Peyer's patch (tissue), 4 donors: ENCODE results near the gene GHRHR.

Source experiments
- POLR2A ChIP-seq, 2 donors: fragments of 450-650 bp; IDR thresholded peaks; one replicate each; pipeline ENCODE4 v1.5.1; 2017; ENCODE audit warnings: antibody characterized with exemption in 2 of 2, mild to moderate bottlenecking in 2 of 2, moderate library complexity in 2 of 2
- TF ChIP-seq, protein P1 (sequence below), 6 experiments: fragments of 450-650 bp in 4 of 6; fragments of 200-600 bp in 2 of 6; sonication (generic) in 1 of 6; IDR thresholded peaks; one replicate each; pipeline ENCODE4 v1.5.1; 2017 to 2019; ENCODE audit warnings: antibody characterized with exemption in 6 of 6, mild to moderate bottlenecking in 3 of 6, moderate library complexity in 1 of 6

DNA sequence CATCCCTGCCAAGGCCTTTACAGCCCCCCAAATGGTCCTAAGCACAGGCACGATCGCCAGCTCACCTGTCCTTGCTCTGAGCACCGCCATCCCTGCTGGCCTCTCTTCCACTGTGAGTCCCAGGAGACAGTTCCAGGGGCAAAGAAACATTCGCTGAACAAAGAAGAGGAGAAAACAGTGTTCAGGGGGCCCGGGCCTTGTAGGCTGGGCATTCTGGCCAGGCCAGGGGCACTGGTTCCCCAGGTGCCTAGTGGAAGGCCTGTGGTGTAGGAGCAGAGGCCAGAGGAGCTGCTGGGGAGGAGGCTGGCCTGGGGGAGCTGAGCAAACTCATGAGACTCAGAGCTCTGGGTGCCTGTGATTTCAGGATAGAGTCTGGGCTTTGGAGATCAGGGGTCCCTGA is 29.5 kb upstream of the GHRHR start:
- TF ChIP-seq, protein P1, sequence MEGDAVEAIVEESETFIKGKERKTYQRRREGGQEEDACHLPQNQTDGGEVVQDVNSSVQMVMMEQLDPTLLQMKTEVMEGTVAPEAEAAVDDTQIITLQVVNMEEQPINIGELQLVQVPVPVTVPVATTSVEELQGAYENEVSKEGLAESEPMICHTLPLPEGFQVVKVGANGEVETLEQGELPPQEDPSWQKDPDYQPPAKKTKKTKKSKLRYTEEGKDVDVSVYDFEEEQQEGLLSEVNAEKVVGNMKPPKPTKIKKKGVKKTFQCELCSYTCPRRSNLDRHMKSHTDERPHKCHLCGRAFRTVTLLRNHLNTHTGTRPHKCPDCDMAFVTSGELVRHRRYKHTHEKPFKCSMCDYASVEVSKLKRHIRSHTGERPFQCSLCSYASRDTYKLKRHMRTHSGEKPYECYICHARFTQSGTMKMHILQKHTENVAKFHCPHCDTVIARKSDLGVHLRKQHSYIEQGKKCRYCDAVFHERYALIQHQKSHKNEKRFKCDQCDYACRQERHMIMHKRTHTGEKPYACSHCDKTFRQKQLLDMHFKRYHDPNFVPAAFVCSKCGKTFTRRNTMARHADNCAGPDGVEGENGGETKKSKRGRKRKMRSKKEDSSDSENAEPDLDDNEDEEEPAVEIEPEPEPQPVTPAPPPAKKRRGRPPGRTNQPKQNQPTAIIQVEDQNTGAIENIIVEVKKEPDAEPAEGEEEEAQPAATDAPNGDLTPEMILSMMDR (IDR thresholded peaks at IDR 0.05): no peak
- no peak for TF ChIP-seq POLR2A (IDR thresholded peaks at IDR 0.05)
